ENCODE measurements around the gene BOLA1. TPM values are rescaled to one million over a fixed set of nuclear protein-coding genes. Genes with fewer than 3 reads are reported as not detected.

Gene BOLA1
- total and polyA plus RNA-seq, 2 experiments from 2014 or later = 18.4 to 26.2 TPM

DNA sequence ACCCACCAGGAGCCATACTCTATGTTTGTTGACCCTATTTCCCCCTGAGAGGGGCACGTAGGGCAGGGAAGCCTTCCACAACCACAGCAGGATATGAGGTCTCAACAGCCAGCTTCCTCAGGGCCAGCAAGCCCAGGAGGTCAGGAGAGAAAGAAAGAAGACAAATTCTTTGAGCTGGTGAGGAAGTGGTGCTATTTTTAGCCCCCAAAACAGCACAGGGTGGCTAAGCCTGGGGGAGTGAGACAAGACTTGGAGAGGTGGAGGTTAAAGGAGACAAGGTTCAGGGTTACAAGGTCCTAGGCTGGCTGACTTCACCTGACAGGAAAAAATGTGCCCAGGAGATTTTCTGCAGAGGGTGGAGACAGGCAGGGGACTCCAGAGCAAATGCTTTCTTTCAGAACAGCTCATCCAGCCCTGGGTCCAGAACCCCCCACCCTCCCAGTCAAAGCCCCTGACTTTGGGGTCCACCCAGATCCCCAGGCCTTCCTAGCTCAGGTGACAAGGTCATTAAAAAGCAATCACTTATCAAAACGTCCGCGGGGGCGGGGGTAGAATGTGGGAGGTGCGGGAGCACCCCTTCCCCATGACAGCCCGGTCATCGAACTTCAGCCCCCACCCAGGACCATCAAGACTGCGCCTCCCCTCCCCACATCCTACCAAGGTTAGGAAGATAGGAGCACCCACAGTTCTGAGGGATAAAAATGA is 17.0 kb downstream of the BOLA1 start:
- Mint-ChIP-seq H3K27ac (no peak overlapping the region), H3K36me3 (ENCODE audit: low read depth) (peaks cover 19% of the 10 kb centered on the region), H3K9me3 (no peaks in the 10 kb centered on the region), H3K27me3 (ENCODE audit: insufficient read depth, low read depth, poor library complexity) (peaks cover 16% of the 10 kb centered on the region), H3K4me1 (peaks cover 31% of the 10 kb centered on the region), H3K4me3 (peak overlapping the region; percentile 96)
- TF ChIP-seq EZH2phosphoT487 (IDR thresholded peaks at IDR 0.05; ENCODE audit: unreplicated experiment) (no peak), ZNF114 (CRISPR knock-in tag; IDR thresholded peaks at IDR 0.05) (no peak), ZNF331 (CRISPR knock-in tag; IDR thresholded peaks at IDR 0.05; ENCODE audit: low read depth) (no peak)
- TF ChIP-seq, protein P1, sequence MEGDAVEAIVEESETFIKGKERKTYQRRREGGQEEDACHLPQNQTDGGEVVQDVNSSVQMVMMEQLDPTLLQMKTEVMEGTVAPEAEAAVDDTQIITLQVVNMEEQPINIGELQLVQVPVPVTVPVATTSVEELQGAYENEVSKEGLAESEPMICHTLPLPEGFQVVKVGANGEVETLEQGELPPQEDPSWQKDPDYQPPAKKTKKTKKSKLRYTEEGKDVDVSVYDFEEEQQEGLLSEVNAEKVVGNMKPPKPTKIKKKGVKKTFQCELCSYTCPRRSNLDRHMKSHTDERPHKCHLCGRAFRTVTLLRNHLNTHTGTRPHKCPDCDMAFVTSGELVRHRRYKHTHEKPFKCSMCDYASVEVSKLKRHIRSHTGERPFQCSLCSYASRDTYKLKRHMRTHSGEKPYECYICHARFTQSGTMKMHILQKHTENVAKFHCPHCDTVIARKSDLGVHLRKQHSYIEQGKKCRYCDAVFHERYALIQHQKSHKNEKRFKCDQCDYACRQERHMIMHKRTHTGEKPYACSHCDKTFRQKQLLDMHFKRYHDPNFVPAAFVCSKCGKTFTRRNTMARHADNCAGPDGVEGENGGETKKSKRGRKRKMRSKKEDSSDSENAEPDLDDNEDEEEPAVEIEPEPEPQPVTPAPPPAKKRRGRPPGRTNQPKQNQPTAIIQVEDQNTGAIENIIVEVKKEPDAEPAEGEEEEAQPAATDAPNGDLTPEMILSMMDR (conservative IDR thresholded peaks at IDR 0.05; ENCODE audit: low read depth in 2 of 2) = no peak
- Histone ChIP-seq H2AFZ (no peak overlapping the region), H3K27me3 (ENCODE audit: insufficient read depth) (no peaks in the 10 kb centered on the region), H3K9me2 (ENCODE audit: insufficient read depth) (no peaks in the 10 kb centered on the region), H3K27ac (ENCODE audit: low read depth) (no peak overlapping the region), H3F3A (replicated peaks; ENCODE audit: low read depth) (0 out of 2 replicates have a peak, but pooled peaks cover 3% of the 10 kb centered on the region), H3K4me1 (ENCODE audit: insufficient read depth) (peaks cover 20% of the 10 kb centered on the region), H3K36me3 (ENCODE audit: insufficient read depth) (no peaks in the 10 kb centered on the region), H4K20me1 (replicated peaks; ENCODE audit: insufficient read depth) (peaks cover 3% of the 10 kb centered on the region; the same call in 1 of the 2 replicates), H3K79me2 (replicated peaks; ENCODE audit: insufficient read depth) (peaks cover 16% of the 10 kb centered on the region), H3K4me2 (peak overlapping the region; percentile 93), H3K4me3 (peak overlapping the region; percentile 95)
- no peak for DNase-seq (ENCODE audit: low spot score)
- peak; percentile 4; the same call in 1 of the 3 replicates for ATAC-seq

DNA sequence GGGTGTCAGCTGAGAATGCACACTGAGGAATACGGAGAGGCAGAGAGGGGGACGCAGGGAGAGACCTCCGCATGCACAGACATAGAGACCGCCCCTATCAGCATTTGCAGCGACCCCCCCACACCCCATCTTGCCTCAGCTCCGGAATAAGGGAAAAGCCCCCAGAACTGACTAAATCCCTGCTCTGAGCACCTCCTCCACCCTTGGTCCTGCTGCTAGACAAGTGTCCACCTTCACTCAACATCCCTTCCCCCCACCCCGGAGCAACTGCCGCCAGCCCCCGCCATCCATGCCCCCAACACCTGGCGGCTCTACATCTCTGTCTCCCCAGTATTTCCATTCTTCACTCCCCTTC is 17.5 kb downstream of the BOLA1 start:
- H3K79me2 ChIP-seq (replicated peaks; ENCODE audit: insufficient read depth) = peaks cover 16% of the 10 kb centered on the region
- H2AFZ ChIP-seq = no peak overlapping the region
- H3K9me2 ChIP-seq (ENCODE audit: insufficient read depth) = no peaks in the 10 kb centered on the region
- H3K27me3 ChIP-seq (ENCODE audit: insufficient read depth) = no peaks in the 10 kb centered on the region
- peaks cover 20% of the 10 kb centered on the region for H3K4me1 ChIP-seq (ENCODE audit: insufficient read depth)
- Mint-ChIP-seq H3K9me3 (no peaks in the 10 kb centered on the region), H3K4me3 (peak overlapping the region; percentile 96), H3K4me1 (peaks cover 31% of the 10 kb centered on the region), H3K27me3 (ENCODE audit: insufficient read depth, low read depth, poor library complexity) (peaks cover 16% of the 10 kb centered on the region), H3K36me3 (ENCODE audit: low read depth) (peaks cover 17% of the 10 kb centered on the region), H3K27ac (no peak overlapping the region)
- H3K36me3 ChIP-seq (ENCODE audit: insufficient read depth) = no peaks in the 10 kb centered on the region
- H4K20me1 ChIP-seq (replicated peaks; ENCODE audit: insufficient read depth) = peaks cover 1% of the 10 kb centered on the region; the same call in 1 of the 2 replicates
- H3K4me3 ChIP-seq = peak overlapping the region; percentile 95
- no peak overlapping the region for H3K27ac ChIP-seq (ENCODE audit: low read depth)
- DNase-seq (ENCODE audit: low spot score) (no peak), ATAC-seq (no peak; the same call in 2 of the 3 replicates)
- H3F3A ChIP-seq (replicated peaks; ENCODE audit: low read depth) = peaks cover 7% of the 10 kb centered on the region; the same call in 1 of the 2 replicates
- peak overlapping the region; percentile 93 for H3K4me2 ChIP-seq
- TF ChIP-seq, protein P2, sequence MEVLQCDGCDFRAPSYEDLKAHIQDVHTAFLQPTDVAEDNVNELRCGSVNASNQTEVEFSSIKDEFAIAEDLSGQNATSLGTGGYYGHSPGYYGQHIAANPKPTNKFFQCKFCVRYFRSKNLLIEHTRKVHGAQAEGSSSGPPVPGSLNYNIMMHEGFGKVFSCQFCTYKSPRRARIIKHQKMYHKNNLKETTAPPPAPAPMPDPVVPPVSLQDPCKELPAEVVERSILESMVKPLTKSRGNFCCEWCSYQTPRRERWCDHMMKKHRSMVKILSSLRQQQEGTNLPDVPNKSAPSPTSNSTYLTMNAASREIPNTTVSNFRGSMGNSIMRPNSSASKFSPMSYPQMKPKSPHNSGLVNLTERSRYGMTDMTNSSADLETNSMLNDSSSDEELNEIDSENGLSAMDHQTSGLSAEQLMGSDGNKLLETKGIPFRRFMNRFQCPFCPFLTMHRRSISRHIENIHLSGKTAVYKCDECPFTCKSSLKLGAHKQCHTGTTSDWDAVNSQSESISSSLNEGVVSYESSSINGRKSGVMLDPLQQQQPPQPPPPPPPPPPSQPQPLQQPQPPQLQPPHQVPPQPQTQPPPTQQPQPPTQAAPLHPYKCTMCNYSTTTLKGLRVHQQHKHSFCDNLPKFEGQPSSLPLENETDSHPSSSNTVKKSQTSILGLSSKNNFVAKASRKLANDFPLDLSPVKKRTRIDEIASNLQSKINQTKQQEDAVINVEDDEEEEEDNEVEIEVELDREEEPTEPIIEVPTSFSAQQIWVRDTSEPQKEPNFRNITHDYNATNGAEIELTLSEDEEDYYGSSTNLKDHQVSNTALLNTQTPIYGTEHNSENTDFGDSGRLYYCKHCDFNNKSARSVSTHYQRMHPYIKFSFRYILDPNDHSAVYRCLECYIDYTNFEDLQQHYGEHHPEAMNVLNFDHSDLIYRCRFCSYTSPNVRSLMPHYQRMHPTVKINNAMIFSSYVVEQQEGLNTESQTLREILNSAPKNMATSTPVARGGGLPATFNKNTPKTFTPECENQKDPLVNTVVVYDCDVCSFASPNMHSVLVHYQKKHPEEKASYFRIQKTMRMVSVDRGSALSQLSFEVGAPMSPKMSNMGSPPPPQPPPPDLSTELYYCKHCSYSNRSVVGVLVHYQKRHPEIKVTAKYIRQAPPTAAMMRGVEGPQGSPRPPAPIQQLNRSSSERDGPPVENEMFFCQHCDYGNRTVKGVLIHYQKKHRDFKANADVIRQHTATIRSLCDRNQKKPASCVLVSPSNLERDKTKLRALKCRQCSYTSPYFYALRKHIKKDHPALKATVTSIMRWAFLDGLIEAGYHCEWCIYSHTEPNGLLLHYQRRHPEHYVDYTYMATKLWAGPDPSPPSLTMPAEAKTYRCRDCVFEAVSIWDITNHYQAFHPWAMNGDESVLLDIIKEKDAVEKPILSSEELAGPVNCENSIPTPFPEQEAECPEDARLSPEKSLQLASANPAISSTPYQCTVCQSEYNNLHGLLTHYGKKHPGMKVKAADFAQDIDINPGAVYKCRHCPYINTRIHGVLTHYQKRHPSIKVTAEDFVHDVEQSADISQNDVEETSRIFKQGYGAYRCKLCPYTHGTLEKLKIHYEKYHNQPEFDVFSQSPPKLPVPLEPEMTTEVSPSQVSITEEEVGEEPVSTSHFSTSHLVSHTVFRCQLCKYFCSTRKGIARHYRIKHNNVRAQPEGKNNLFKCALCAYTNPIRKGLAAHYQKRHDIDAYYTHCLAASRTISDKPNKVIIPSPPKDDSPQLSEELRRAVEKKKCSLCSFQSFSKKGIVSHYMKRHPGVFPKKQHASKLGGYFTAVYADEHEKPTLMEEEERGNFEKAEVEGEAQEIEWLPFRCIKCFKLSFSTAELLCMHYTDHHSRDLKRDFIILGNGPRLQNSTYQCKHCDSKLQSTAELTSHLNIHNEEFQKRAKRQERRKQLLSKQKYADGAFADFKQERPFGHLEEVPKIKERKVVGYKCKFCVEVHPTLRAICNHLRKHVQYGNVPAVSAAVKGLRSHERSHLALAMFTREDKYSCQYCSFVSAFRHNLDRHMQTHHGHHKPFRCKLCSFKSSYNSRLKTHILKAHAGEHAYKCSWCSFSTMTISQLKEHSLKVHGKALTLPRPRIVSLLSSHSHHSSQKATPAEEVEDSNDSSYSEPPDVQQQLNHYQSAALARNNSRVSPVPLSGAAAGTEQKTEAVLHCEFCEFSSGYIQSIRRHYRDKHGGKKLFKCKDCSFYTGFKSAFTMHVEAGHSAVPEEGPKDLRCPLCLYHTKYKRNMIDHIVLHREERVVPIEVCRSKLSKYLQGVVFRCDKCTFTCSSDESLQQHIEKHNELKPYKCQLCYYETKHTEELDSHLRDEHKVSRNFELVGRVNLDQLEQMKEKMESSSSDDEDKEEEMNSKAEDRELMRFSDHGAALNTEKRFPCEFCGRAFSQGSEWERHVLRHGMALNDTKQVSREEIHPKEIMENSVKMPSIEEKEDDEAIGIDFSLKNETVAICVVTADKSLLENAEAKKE (CRISPR knock-in tag; IDR thresholded peaks at IDR 0.05) = no peak
- TF ChIP-seq EZH2 (IDR thresholded peaks at IDR 0.05; ENCODE audit: low read depth, unreplicated experiment) = no peak
- TF ChIP-seq, protein P1 (conservative IDR thresholded peaks at IDR 0.05; ENCODE audit: low read depth in 2 of 2) = no peak
- TF ChIP-seq NANOG (IDR thresholded peaks at IDR 0.05; ENCODE audit: borderline replicate concordance) = no peak
- no peak for TF ChIP-seq STAT1 (IDR thresholded peaks at IDR 0.05; ENCODE audit: unreplicated experiment)
